Left kidney (tissue), 2 donors: ENCODE results near the gene GATD1. TPM values are rescaled to one million over a fixed set of nuclear protein-coding genes. Genes with fewer than 3 reads are reported as not detected.

Experiments
- DNase-seq: peaks from one replicate; pipeline ENCODE4 v3.0.0-alpha.2; 2013
- polyA plus RNA-seq: library from polyadenylated mRNA; unstranded; fragments of 120-200 nt; gene quantifications from one replicate; pipeline ENCODE4 v1.2.1, GENCODE V29; 2013; ENCODE audit not compliant: insufficient read length

GATD1 gene
- polyA plus RNA-seq, 1 donor = 65.7 TPM

DNA sequence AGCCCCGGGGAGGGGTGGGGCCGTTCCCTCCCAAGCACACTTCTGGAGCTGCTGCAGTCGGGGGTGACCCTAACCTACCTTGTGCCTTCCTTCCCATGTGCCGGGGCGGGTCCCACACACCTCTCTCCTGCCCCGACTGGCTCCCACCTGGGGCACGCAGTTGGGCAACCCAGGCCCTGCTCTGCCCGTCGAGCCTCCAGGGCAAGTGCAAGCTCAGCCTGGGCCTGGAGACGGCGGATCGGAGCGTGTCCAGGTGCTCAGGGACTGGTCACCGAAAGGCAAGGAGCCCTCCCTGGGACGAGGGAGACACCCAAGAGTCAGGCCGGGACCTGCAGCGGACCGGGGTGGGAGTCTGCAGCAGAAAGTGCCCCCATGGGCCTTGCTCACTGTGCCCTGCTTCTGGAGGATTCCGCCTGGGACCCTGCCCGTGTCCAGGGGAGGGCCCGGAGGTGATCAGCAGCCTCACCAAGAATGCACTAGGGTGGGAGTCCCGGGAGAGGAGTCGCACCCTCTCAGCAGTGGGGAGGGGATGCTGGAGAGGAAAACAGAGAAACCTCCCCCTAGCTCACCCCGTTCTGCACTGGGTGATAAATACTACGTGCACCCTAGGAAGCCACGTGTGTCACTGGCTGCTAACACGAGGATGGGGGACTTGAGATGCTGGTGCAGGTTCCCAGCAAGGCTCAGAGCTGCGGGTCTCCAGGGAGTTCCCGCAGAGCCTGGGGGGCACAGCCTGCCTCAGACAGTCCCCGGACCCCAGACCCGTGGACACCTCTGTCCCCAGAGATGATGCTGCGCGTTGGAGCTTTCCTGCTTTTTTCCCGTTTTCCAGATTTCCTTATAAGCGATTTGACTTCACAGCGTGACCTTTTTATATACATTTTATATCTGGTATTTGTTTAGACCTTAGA is 5.2 kb upstream of the GATD1 start:
- DNase-seq = no peak

DNA sequence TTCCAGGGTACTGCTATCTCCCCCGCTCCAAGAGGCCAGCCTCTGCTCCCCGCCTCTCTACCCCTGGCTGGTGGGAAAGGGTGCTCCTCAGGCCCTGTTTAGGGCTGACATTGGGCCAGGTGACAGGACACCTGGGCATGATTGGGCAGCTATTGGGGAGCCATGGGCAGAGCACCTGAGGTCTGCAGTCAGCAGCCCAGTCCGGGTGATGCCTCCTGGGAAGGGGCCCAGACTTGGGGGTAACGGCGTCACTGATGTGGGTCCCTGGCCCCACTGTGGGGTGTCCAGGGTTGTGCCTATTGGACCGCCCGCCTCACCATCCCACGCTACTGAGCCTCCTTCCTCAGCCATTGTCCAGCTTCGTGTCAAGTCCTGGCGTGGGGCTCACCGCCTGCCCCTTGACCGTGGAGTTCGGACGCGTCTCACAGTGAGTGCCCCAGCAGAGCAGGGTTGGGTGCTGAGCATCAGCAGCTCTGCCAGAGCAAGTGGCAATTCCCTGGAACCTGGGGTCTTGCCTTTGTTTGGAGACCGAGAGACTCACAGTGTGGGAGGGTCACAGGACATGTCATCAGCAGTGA is 2.8 kb upstream of the GATD1 start:
- DNase-seq = no peak

GRCh38 chr11:778976-779954 is 2.0 kb upstream of the GATD1 start:
- DNase-seq = no peak

GRCh38 chr11:776561-777287 is 563 bp downstream of the GATD1 start:
- DNase-seq = no peak

- DNase-seq = no peak
Observed at GRCh38 chr11:776263-776560, 1.1 kb downstream of the GATD1 start.

- no peak for DNase-seq
Observed at GRCh38 chr11:774873-775592, 2.3 kb downstream of the GATD1 start.

GRCh38 chr11:773830-774229 is 3.5 kb downstream of the GATD1 start:
- no peak for DNase-seq

GRCh38 chr11:773425-773824 is 3.9 kb downstream of the GATD1 start:
- no peak for DNase-seq

- no peak for DNase-seq
Observed at GRCh38 chr11:772429-773390, 4.6 kb downstream of the GATD1 start.

GRCh38 chr11:771617-772204 is 5.6 kb downstream of the GATD1 start:
- no peak for DNase-seq

GRCh38 chr11:770642-771616 is 6.4 kb downstream of the GATD1 start:
- no peak for DNase-seq

DNA sequence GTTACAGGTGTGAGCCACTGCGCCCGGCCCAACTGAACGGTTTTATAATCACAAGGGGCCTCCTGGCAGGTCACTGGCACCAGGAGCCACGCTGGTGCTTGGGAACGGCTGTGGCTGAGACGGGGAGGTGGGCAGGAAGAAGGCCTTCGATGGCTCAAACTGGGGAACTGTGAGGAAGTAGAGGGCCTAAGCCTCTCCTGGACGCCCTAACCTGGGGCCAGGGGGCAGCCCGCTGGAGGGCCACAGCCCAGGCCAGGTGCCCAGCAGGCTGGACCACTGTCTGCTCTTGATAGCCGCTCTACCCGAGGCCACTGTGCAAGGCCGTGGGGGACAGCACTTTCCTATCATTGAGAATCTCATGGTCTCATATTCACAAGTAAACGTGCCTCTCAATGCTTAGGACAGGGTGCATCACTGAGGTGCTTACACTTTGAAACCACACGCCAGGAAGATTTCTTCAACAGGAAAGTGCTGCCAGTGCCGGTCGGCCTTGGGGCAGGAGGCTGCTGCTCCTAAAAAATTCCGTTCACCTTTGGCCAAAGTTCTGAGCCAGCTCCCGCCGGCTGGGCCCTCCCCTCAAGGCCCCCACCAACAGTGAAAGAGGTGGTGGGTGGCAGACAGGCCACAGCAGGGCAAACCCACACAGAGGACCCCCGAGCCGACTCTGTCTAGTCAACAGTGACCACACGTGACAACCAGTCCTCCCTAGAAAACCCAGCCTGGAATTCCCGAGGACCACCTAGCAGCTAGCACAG is 7.2 kb downstream of the GATD1 start:
- no peak for DNase-seq

DNA sequence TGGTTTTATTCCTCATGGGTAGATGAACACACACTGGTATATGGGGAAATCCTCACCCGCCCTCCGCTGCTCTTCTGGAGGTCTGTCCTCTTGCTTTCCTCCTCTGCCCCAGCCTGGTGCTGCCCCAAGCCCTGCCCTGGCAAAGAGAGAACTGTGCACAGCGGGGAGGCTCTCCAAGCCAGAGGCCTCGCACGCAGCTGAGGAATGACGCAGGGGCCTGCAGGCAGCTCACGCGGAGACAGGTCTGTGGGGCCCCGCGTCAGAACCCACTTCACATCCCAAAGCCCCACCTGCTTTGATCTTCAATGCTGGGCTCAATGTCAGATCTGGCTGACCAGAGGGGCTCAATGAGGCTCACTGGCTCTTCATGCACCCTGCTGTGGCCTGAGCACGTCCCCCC is 10.0 kb downstream of the GATD1 start:
- DNase-seq = no peak

- no peak for DNase-seq
Observed at GRCh38 chr11:766936-767210, 10.4 kb downstream of the GATD1 start.

DNA sequence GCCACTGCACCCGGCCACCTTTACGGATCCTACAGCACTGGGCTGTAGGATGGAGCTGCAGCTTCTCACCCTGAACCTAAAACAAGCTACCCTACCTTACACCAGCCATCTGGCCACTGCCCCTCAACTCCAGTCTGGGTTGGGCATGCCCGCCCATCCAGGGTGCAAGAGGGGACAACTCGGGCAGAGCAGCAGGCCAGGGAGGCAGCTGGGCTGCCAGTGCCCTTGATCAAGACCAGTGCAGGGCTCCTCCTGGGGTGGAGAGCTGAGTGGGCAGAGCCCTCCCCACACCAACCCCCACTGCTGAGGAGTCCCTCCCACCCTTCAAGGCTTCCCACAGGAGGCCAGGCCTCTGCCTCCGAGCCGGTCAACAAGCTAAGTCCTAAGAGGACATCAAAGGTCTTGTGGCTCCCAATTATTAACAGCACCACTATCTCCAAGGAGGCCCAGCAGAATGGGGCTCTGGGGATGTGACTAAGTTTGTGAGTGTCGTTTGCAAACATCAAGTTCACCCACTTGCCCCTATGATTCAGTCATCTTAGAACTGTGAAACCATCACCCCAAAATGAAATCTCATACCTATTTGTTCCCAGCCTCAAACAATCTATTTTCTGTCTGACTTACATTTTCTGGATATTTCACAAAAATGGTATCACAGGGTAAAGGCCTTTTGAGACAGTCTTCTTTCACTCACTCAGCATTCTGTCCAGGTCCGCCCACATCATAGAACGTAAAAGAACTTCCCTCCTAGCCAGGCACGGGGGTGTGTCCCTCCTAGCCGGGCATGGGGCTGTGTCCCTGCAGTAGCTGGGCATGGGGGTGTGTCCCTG is 11.0 kb downstream of the GATD1 start:
- no peak for DNase-seq

- no peak for DNase-seq
Observed at GRCh38 chr11:765802-766091, 11.5 kb downstream of the GATD1 start.
